ENCODE measurements around the gene WWOX.

The WWOX gene

DNA sequence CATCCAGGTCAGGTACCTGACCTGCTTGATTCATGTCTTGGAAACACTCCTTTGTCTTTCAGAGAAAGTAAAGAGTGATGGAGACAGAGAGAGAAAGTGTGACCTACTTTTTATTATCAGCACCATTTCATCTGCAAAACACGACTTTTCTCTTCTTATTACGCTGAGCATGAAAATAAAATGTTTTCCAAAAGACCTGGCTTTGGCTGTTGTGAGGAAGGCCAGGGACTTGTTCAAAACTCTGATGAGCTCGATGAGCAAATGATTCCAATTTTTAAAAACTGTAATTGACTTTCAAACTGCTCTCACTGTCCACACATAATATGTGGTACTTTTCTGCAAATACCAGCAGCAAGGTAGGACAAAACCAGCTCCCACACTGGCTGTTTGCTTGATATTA lies 821.2 kb downstream of the WWOX start:
- TF ChIP-seq SIN3A (IDR thresholded peaks at IDR 0.05; ENCODE audit: borderline replicate concordance, insufficient read depth, low read length) (no peak), FOXP2 (optimal IDR thresholded peaks at IDR 0.05; ENCODE audit: borderline replicate concordance, extremely low read depth, extremely low read length, insufficient read depth) (no peak), POLR2AphosphoS5 (IDR thresholded peaks at IDR 0.05; ENCODE audit: low read depth, low read length) (no peak), TAF1 (IDR thresholded peaks at IDR 0.05; ENCODE audit: borderline replicate concordance, insufficient read depth, low read length) (no peak)
- TF ChIP-seq, protein P1, sequence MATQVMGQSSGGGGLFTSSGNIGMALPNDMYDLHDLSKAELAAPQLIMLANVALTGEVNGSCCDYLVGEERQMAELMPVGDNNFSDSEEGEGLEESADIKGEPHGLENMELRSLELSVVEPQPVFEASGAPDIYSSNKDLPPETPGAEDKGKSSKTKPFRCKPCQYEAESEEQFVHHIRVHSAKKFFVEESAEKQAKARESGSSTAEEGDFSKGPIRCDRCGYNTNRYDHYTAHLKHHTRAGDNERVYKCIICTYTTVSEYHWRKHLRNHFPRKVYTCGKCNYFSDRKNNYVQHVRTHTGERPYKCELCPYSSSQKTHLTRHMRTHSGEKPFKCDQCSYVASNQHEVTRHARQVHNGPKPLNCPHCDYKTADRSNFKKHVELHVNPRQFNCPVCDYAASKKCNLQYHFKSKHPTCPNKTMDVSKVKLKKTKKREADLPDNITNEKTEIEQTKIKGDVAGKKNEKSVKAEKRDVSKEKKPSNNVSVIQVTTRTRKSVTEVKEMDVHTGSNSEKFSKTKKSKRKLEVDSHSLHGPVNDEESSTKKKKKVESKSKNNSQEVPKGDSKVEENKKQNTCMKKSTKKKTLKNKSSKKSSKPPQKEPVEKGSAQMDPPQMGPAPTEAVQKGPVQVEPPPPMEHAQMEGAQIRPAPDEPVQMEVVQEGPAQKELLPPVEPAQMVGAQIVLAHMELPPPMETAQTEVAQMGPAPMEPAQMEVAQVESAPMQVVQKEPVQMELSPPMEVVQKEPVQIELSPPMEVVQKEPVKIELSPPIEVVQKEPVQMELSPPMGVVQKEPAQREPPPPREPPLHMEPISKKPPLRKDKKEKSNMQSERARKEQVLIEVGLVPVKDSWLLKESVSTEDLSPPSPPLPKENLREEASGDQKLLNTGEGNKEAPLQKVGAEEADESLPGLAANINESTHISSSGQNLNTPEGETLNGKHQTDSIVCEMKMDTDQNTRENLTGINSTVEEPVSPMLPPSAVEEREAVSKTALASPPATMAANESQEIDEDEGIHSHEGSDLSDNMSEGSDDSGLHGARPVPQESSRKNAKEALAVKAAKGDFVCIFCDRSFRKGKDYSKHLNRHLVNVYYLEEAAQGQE (IDR thresholded peaks at IDR 0.05; ENCODE audit: insufficient read depth in 1 of 2, low read depth in 2 of 2, low read length in 2 of 2), result no peak

DNA sequence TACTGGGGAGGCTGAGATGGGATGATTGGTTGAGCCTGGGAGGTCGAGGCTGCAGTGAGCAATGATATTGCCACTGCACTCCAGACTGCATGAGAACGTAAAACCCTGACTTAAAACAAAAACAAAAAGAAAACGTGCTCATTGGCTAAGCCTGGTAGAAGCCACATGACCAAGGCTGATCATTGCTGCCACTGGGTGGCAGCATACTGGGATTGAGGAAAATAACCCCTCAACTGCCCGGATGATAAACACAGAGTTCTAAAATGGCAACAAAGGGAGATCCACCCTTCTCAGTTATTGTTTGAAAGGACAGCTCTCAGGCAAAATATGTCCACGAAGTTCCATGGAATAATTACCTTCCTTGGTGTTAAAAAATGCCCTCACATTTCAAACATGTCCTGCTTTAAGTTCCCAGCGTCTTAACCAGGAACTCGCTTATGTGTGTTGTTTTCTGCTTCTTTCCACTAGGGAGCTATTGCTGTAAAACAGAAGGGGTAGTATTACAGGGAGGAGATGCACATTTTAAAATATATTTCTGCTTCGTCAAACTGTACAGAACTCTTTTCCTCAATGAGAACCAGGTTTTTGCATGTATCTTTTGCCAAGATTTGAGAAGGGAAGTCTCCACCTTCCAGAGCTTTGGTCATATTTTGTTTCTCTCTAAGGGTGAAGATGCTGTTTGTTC lies 825.8 kb downstream of the WWOX start:
- TF ChIP-seq, protein P1 (IDR thresholded peaks at IDR 0.05; ENCODE audit: insufficient read depth in 1 of 2, low read depth in 2 of 2, low read length in 2 of 2), result no peak
- no peak for TF ChIP-seq SIN3A (IDR thresholded peaks at IDR 0.05; ENCODE audit: borderline replicate concordance, insufficient read depth, low read length)
- no peak for TF ChIP-seq FOXP2 (optimal IDR thresholded peaks at IDR 0.05; ENCODE audit: borderline replicate concordance, extremely low read depth, extremely low read length, insufficient read depth)
- TF ChIP-seq TAF1 (IDR thresholded peaks at IDR 0.05; ENCODE audit: borderline replicate concordance, insufficient read depth, low read length), result no peak
- TF ChIP-seq POLR2AphosphoS5 (IDR thresholded peaks at IDR 0.05; ENCODE audit: low read depth, low read length), result no peak

DNA sequence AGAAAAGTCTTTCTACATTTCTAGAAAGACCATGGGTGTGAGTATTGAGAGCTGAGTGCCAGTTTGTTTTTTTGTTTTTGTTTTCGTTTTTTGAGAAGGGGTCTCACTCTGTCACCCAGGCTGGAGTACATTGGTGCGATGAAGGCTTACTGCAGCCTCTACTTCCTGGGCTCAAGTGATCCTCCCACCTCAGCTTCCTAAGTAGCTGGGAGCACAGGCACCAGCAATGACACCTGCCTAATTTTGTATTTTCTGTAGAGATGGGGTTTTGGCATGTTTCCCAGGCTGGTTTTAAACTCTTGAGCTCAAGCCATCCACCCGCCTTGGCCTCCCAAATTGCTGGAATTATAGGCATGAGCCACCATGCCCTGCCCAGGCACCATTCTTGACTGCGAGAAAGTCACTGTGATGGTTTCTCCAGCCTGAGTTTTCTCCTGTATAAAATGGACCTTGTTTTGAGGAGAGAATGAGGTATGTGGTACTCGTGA lies 827.3 kb downstream of the WWOX start:
- TF ChIP-seq SIN3A (IDR thresholded peaks at IDR 0.05; ENCODE audit: borderline replicate concordance, insufficient read depth, low read length), result no peak
- no peak for TF ChIP-seq POLR2AphosphoS5 (IDR thresholded peaks at IDR 0.05; ENCODE audit: low read depth, low read length)
- TF ChIP-seq FOXP2 (optimal IDR thresholded peaks at IDR 0.05; ENCODE audit: borderline replicate concordance, extremely low read depth, extremely low read length, insufficient read depth), result no peak
- TF ChIP-seq, protein P1 (IDR thresholded peaks at IDR 0.05; ENCODE audit: insufficient read depth in 1 of 2, low read depth in 2 of 2, low read length in 2 of 2), result no peak
- no peak for TF ChIP-seq TAF1 (IDR thresholded peaks at IDR 0.05; ENCODE audit: borderline replicate concordance, insufficient read depth, low read length)

DNA sequence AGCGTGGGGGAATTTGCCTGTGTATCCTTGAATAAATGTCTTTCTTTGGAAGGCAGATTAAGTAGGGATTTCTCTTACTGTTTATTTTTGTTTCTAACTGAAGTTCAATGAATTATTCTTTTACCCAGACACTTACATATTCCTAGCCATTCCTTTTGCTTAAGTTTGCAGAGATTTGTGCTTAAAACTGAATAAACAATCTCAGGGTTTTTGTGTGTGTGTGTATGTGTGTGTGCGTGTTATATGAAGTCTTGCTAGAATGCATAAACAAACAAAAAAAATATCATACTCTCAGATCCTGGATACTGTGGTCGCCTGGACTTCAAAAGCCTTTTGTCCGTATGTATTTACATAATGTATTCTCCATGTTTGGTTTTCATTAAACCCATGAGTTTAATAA lies 828.3 kb downstream of the WWOX start:
- TF ChIP-seq TAF1 (IDR thresholded peaks at IDR 0.05; ENCODE audit: borderline replicate concordance, insufficient read depth, low read length), result no peak
- TF ChIP-seq SIN3A (IDR thresholded peaks at IDR 0.05; ENCODE audit: borderline replicate concordance, insufficient read depth, low read length), result no peak
- no peak for TF ChIP-seq POLR2AphosphoS5 (IDR thresholded peaks at IDR 0.05; ENCODE audit: low read depth, low read length)
- TF ChIP-seq FOXP2 (optimal IDR thresholded peaks at IDR 0.05; ENCODE audit: borderline replicate concordance, extremely low read depth, extremely low read length, insufficient read depth), result no peak
- TF ChIP-seq, protein P1 (IDR thresholded peaks at IDR 0.05; ENCODE audit: insufficient read depth in 1 of 2, low read depth in 2 of 2, low read length in 2 of 2), result no peak
